Measurements from ENCODE around the gene PRKN.
A peak's percentile ranks its signal among the peaks of the same experiment; 100 is the strongest.

Gene PRKN

DNA sequence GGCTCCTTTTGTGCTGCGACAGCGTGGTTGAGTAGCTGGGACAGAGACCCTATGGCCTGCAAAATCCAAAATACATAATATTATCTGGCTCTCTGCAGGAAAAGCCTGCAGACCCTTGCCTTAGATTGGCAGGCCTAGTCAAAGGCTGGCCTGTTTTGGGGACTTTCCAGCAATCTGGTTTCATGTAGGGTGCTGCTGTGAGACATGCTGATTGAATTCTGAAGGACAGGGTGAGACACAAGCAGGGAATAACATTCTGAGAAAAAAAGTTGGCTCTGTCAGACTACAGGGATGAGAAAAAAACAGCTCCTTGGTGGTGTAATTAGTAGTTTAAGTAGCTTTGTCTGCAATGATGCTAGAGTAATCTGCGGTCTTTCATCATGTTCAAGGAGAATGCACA lies 1051.0 kb downstream of the PRKN start:
- Histone ChIP-seq H3K9ac (ENCODE audit: low read length) (no peak overlapping the region), H3K4me2 (ENCODE audit: low read depth, low read length) (no peak overlapping the region), H3K27ac (ENCODE audit: low read length) (peak overlapping the region; percentile 21; the same call in 1 of the 2 replicates), H4K20me1 (ENCODE audit: insufficient read depth, low read length) (no peaks in the 10 kb centered on the region), H3K27me3 (replicated peaks; ENCODE audit: insufficient read depth, low read length) (no peaks in the 10 kb centered on the region), H3K9me2 (replicated peaks; ENCODE audit: insufficient read depth, low read length) (no peaks in the 10 kb centered on the region), H3K9me3 (replicated peaks; ENCODE audit: insufficient read depth, low read length) (no peaks in the 10 kb centered on the region), H3F3A (ENCODE audit: insufficient read depth, low read length) (no peaks in the 10 kb centered on the region), H3K36me3 (replicated peaks; ENCODE audit: insufficient read depth, low read length) (no peaks in the 10 kb centered on the region), H3K79me2 (ENCODE audit: low read length) (no peaks in the 10 kb centered on the region), H2AFZ (ENCODE audit: low read length) (no peak overlapping the region), H3K4me3 (ENCODE audit: low read length) (no peak overlapping the region), H3K4me1 (ENCODE audit: low read length) (0 out of 2 replicates have a peak, but pooled peaks cover 6% of the 10 kb centered on the region)
- no peak for DNase-seq
- TF ChIP-seq, protein P1, sequence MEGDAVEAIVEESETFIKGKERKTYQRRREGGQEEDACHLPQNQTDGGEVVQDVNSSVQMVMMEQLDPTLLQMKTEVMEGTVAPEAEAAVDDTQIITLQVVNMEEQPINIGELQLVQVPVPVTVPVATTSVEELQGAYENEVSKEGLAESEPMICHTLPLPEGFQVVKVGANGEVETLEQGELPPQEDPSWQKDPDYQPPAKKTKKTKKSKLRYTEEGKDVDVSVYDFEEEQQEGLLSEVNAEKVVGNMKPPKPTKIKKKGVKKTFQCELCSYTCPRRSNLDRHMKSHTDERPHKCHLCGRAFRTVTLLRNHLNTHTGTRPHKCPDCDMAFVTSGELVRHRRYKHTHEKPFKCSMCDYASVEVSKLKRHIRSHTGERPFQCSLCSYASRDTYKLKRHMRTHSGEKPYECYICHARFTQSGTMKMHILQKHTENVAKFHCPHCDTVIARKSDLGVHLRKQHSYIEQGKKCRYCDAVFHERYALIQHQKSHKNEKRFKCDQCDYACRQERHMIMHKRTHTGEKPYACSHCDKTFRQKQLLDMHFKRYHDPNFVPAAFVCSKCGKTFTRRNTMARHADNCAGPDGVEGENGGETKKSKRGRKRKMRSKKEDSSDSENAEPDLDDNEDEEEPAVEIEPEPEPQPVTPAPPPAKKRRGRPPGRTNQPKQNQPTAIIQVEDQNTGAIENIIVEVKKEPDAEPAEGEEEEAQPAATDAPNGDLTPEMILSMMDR (IDR thresholded peaks at IDR 0.05; ENCODE audit: low read length), result no peak
- TF ChIP-seq EZH2 (optimal IDR thresholded peaks at IDR 0.05; ENCODE audit: low read depth, low read length) (no peak), EZH2phosphoT487 (IDR thresholded peaks at IDR 0.05; ENCODE audit: low read length) (no peak)

DNA sequence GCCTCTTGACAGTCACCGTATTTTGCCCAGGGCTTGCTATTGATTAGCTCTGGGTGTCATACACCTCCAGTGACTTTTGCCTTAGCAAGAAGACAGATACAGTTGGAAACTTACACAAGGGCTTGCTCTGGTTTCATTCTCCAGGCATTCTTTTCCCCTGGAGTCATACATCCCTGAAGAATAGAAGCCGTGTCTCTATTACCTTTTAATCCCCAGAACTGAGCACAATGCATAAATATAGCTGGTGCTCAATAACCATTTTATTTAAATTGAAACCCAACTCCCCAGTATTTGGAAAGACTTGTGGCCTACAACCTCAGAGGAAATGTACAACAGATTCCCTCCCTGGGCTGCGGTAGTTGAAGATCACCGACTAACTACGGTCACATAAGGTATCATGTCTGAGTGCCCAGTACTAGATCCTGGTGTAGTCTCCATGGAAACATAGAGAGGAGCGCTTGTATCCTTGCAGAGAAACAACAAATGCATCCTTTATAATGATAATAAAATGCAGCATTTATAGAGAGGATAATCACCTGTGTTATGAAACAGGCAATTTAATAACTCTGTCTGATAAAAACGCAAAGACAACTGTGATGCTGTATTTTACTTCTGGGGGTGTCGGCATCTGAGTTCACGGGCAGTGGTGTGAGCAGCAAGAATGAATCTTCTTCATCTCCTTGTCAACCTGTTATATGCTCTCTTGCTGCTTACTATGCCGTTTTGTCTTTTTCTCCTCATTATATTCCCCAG lies 1052.5 kb downstream of the PRKN start:
- no peak overlapping the region for H3K4me3 ChIP-seq (ENCODE audit: low read length)
- H3K27ac ChIP-seq (ENCODE audit: low read length), result no peak overlapping the region
- H2AFZ ChIP-seq (ENCODE audit: low read length), result no peak overlapping the region
- H3F3A ChIP-seq (ENCODE audit: insufficient read depth, low read length), result no peaks in the 10 kb centered on the region
- no peaks in the 10 kb centered on the region for H3K9me3 ChIP-seq (replicated peaks; ENCODE audit: insufficient read depth, low read length)
- no peak overlapping the region for H3K9ac ChIP-seq (ENCODE audit: low read length)
- H3K4me2 ChIP-seq (ENCODE audit: low read depth, low read length), result no peak overlapping the region
- 0 out of 2 replicates have a peak, but pooled peaks cover 6% of the 10 kb centered on the region for H3K4me1 ChIP-seq (ENCODE audit: low read length)
- H3K27me3 ChIP-seq (replicated peaks; ENCODE audit: insufficient read depth, low read length), result no peaks in the 10 kb centered on the region
- no peaks in the 10 kb centered on the region for H3K9me2 ChIP-seq (replicated peaks; ENCODE audit: insufficient read depth, low read length)
- H4K20me1 ChIP-seq (ENCODE audit: insufficient read depth, low read length), result no peaks in the 10 kb centered on the region
- TF ChIP-seq EZH2 (optimal IDR thresholded peaks at IDR 0.05; ENCODE audit: low read depth, low read length) (no peak), EZH2phosphoT487 (IDR thresholded peaks at IDR 0.05; ENCODE audit: low read length) (no peak)
- TF ChIP-seq, protein P1 (IDR thresholded peaks at IDR 0.05; ENCODE audit: low read length), result no peak
- DNase-seq, result no peak
- H3K36me3 ChIP-seq (replicated peaks; ENCODE audit: insufficient read depth, low read length), result no peaks in the 10 kb centered on the region
- H3K79me2 ChIP-seq (ENCODE audit: low read length), result no peaks in the 10 kb centered on the region

DNA sequence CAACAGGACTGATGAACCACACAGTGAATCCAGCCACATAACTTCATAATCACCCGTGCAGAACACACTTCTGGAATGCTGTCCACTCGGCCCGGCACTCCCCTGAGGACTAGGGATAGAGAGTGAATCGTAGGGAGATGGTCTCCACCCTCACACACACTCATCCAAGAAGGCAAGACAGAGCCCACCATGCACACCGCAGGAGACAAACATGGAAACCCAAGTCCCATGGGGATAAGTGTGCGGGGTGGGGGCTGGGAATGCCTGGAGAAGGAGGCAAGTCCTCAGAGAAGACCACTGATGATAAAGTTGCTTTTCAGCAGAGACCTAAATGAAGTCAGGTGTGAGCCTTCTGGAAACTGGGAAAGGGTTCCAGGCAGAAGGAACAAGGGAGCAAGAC lies 1054.5 kb downstream of the PRKN start:
- H3K9me3 ChIP-seq (replicated peaks; ENCODE audit: insufficient read depth, low read length), result no peaks in the 10 kb centered on the region

More for the DNA sequence above, 1054.5 kb downstream of the PRKN start:
- Histone ChIP-seq H3F3A (ENCODE audit: insufficient read depth, low read length) (no peaks in the 10 kb centered on the region), H3K36me3 (replicated peaks; ENCODE audit: insufficient read depth, low read length) (no peaks in the 10 kb centered on the region), H3K4me1 (ENCODE audit: low read length) (0 out of 2 replicates have a peak, but pooled peaks cover 6% of the 10 kb centered on the region), H3K9ac (ENCODE audit: low read length) (no peak overlapping the region), H3K27ac (ENCODE audit: low read length) (no peak overlapping the region), H3K79me2 (ENCODE audit: low read length) (no peaks in the 10 kb centered on the region), H3K4me2 (ENCODE audit: low read depth, low read length) (no peak overlapping the region), H3K27me3 (replicated peaks; ENCODE audit: insufficient read depth, low read length) (no peaks in the 10 kb centered on the region), H4K20me1 (ENCODE audit: insufficient read depth, low read length) (no peaks in the 10 kb centered on the region), H3K9me2 (replicated peaks; ENCODE audit: insufficient read depth, low read length) (no peaks in the 10 kb centered on the region), H2AFZ (ENCODE audit: low read length) (no peak overlapping the region), H3K4me3 (ENCODE audit: low read length) (no peak overlapping the region)
- TF ChIP-seq, protein P1 (IDR thresholded peaks at IDR 0.05; ENCODE audit: low read length), result no peak
- TF ChIP-seq EZH2phosphoT487 (IDR thresholded peaks at IDR 0.05; ENCODE audit: low read length), result no peak
- TF ChIP-seq EZH2 (optimal IDR thresholded peaks at IDR 0.05; ENCODE audit: low read depth, low read length), result no peak
- no peak for DNase-seq
